Activated T-cell treated with anti-CD3 and anti-CD28 coated beads for 48 hours (primary cell): Measurements from ENCODE around the gene FERMT2.

Source experiments
- DNase-seq: peaks from one replicate; pipeline ENCODE4 v3.0.0-alpha.2; 2020; ENCODE audit warnings: low read depth

Gene FERMT2

GRCh38 chr14:52862632-52863333, 88.1 kb downstream of the FERMT2 start:
- DNase-seq = no peak

DNA sequence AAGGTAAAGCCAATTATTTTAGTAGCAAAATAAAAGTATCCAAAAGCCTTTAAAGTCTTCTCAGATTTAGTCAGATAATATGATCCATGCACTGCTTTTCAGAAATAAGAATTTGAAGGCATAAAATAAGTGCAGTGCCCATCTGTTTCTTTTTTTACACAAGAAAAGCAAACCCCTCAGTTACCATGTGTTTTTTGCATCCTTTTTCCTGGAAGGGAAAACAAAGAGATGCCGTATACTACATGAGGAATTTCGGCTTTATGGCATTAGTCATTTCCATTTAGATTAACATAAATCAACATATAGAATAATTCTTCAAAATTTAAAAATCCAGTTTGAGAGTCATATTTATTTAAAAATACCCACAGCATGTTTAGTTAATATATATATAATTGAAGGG, 89.4 kb downstream of the FERMT2 start:
- DNase-seq = no peak

- no peak for DNase-seq
Measured at GRCh38 chr14:52860910-52861309, 89.9 kb downstream of the FERMT2 start.

GRCh38 chr14:52860209-52860608, 90.6 kb downstream of the FERMT2 start:
- DNase-seq = no peak

- DNase-seq = no peak
Measured at GRCh38 chr14:52856139-52856538, 94.7 kb downstream of the FERMT2 start.

DNA sequence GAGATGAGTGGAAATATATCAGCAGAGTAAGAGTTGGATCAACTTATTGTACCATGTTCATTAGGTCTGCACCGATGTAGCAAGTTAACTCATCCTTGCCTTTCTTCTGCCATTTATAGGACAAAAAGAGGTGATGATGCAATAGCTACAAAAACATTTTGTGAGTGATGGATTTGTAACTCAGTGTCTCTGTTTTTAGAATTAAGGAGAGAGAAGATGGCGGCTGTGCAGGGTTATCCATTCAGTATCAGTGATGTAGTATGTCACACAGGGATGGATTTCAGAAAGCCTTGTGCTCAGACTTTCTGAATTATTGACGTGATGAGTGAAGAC, 97.4 kb downstream of the FERMT2 start:
- DNase-seq = no peak

DNA sequence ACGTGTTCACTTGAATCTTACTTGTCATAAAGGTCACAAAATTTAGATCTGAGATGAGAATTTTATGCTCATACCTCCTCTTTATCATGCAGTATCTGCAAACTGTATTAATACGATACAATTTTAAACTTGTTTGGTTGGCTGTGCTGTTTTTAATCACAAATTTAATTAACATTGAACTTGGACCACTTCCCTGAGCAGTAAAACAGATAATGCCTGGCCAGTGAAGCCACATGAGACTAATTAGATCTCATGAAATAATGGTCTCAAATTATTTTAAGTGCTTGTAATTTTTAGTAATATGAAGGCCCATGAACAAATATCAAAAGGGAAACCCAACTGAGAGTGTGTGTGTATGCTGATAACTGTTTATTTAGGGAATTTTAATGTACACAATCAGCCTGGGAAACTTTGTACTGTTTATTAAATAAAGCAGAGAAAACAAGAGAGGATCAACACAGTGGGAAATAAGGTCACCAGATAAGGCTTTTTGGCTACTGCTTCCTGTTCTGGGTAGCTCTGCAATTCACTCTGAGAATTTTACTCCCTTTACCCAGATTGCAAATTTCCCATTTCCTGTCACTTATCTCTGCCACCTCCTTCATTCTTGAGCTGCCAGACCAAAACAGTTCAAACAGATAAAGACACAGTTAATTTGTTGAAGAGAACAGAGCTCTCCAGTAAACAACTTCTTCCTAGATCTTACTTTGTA, 97.9 kb downstream of the FERMT2 start:
- no peak for DNase-seq

GRCh38 chr14:52850451-52850909, 100.4 kb downstream of the FERMT2 start:
- DNase-seq = no peak

DNA sequence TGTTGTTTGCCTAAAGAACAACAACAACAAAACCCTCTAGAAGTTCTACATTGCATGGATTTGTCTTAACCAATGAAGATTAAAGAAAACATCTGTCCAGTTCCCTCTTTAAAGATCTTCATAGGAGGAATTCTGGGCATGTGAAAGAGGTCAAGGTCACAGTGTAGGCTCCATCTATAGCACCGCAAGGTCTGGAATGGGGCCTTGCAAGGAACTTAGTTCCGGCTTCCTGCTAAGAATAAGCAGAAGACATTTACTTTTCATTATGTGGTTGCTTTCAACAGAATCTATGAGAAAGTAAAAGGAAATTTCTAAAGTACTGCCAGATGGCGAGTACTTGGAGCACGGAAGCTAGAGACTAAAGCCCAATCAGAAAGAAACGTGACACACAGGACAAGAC, 102.2 kb downstream of the FERMT2 start:
- no peak for DNase-seq

DNA sequence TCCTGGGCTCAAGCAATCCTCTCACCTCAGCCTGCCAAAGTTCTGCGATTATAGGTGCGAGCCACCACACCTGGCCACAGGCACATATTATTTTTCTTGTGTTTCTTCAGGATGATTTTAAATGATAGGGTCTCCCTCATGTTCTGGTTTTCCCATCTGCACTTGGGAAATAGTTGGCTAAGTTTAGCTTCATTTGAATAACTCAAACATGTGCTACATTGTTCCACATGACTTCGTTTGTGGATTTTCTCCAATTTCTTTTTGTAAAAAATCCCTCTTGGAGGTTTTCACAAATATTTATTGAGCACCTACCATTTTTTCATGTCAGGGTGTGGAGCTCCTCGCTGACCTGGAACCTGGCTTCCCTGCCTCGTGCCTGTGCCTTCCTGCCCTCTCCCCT, 104.3 kb downstream of the FERMT2 start:
- no peak for DNase-seq

GRCh38 chr14:52845081-52845480, 105.8 kb downstream of the FERMT2 start:
- DNase-seq = no peak

DNA sequence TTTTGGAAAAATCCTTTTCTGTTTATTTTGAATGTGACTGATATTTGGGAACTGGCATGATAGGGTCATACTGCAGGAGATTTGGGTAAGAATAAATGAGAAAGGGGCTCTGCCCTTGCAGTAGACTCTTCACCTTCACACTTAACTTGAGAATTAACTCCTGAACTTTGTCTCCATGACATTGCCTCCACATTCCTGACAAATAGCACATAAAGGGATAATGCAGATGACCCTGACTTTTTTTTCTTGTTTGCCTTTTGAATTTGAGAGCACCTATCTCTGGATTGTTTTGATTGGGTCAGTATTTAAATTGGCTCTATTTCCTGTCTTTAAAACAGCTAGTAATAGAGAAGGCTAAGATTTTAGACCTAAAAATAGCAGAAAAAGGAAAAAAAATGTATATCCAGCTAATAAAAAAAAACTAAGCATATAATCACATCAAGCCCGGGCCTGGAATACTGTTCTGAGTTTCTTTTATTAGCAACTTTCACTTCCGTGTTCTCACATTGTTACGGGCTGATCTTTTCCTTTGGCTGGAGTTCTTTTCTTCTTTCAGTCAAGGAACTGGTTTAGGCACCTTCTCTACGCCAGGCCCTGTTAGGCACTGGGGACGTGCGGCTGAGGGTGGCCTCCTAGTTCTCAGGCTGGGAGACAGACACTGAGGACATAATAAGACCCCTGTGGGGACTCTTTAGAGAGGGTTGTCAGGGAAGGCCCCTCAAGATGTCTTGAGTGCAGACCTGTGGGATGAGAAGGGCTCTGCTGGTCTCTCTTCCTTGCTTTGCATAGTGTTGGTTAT, 106.4 kb downstream of the FERMT2 start:
- no peak for DNase-seq

- DNase-seq = no peak
Measured at GRCh38 chr14:52840877-52841276, 110.0 kb downstream of the FERMT2 start.

DNA sequence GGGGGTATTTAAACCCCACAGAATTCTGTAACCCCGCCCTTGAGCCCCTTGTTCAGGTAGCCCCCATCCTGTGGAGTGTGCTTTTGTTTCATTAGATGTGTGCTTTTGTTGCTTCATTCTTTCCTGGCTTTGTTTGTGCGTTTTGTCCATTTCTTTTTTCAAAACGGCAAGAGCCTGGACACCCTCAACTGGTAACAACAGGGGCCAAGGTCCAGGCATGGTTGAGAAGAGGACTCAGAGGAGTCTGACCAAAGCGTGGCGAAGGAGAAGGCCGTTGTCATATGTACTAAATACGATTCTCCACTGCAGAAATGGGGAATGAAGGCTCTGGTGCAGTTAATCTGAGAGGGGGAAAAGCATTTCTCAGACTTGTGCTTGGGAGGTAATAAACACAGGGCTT, 113.4 kb downstream of the FERMT2 start:
- DNase-seq = no peak

DNA sequence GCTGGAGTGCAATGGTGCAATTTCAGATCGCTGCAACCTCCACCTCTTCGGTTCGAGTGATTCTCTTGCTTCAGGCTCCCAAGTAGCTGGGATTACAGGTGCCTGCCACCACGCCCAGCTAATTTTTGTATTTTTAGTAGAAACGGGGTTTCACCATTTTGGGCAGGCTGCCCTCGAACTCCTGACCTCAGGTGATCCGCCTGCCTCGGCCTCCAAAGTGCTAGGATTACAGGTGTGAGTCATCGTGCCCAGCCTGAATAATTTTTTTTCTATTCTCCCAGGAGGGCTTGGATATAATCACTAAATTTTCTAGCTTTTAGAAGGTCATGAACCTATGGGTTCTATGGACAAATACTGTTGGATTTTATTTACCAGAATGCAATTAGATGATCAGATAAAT, 114.8 kb downstream of the FERMT2 start:
- no peak for DNase-seq

DNA sequence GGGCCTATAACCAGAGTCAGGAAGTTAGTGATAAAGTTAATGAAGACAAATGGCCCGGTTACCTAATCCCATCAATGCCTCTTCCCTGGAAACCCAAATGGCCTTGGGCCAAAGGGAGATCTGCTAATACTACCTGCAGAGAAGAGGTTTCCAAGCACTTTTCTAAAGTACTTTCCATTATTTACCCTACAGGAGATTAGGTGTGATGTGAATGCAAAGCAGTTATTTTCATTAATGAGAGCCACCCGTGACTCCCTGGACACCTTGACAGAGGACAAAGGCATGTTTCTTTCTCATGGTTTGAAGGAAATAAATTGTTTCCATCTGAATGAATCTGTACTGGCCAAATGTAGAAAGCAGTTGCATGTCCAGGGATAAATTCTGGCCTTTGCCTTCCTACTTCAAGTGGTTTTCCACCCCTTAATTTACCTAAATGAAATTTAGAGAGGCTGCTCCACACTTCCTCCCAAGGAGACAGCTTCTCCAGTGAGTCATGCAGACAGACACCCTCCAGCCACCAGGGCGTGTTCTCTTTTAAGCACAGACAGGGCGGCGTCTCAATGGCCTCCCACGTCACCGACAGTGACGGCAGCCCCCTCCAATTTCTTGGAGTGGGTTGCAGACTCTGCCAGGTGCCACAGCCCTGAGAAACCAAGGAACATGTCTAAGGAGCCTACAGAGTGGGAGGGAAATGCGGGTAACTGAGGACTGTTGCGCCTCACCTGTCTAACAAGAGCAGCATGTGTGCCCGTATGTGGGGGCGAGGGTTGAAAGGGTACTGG, 115.5 kb downstream of the FERMT2 start:
- no peak for DNase-seq

DNA sequence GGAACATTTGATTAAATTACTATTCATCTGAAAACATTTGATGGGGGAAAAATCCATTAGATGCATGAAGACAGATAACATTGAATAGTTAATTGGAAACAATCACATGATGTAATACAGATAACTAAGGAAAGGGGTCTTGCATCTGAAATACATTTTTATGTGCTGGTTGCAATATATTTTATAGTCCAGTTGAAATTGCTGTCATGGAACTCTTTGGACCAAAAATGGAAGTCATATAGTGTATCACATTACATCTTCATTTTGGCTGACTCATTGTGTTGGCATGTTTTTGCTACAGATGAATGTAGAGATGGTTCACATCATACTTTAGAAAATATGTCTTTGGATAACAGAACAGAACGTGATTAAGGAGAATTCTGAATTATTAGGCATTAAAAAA, 116.4 kb downstream of the FERMT2 start:
- DNase-seq = no peak

GRCh38 chr14:52833891-52834290, 117.0 kb downstream of the FERMT2 start:
- no peak for DNase-seq

DNA sequence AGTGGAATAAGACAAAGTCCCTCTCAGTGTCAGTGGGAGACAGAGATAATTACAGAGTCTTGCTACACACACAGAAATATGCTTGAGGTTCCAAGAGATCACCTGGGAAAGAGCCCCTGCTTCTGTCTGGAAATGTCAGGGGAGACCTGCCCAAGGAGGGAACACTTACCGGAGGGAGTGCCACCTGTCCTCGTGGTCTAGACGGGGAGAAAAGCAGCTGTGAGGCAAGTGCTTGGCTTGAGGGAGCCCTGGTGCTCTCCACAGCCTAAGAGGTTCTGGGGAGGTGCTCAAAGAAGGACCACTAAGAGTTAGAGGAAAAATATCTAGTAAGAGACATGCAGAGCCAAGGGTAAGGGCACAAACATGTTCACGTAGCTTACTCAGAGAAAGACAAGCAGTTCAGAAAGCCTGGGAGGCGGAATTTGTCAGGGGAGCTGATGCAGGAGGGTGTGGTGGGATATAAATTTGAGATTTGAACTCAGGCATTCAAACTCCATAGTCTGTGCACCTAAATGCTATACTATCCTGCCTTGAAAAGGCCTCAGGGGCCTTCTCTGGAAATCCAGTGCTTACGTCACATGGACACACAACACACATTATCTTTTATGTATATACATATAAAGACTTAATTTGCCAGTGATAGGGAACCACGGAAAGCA, 121.2 kb downstream of the FERMT2 start:
- DNase-seq = no peak

GRCh38 chr14:52827426-52827825, 123.4 kb downstream of the FERMT2 start:
- no peak for DNase-seq

DNA sequence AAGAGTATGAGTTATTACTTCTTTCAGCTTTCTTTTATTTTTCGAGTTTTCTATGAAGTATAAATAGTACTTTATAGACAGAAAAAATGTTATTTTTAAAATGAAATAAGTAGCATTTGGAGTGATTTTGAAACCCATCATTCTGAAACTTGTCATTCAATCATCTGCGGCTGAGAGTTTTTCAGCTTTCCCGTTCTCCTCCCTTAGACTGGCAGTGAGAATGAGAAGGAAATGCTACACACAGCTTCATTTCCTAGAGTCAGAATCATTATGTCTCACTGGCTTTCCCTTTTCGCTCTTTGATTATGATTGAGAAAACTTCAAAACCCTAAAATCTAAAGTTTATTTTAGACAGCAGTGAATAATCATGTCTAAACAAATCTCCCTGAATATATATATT, 125.8 kb downstream of the FERMT2 start:
- DNase-seq = no peak

DNA sequence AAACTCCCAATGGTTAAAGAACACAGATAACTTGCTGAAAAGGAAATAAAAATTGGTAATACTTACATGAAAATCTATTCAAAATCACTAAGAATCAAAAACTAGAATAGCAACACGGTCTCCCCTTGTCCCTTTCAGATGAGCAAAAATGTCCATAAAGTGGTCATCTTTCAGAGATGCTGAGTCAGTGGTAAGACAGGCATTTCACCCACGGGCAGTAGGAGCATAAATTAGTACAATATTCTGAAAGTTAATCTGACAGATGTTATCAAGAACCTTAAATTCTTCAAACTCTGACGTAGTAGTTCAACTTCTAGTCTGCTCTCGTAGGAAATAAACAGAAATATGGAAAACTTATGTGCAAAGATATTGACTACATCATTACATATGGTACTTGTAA, 126.4 kb downstream of the FERMT2 start:
- no peak for DNase-seq
